Calu3 (cell line): Measurements from ENCODE around the gene SLC15A2. TPM values are rescaled to one million over a fixed set of nuclear protein-coding genes. Genes with fewer than 3 reads are reported as not detected.
A peak's percentile ranks its signal among the peaks of the same experiment; 100 is the strongest.

Experiments
- BruUV-seq: library from RNA; stranded (reverse); fragments of 400-500 nt; replicated peaks from 2 replicates; lab custom pipeline; 2021; lab: Mats Ljungman, UMichigan
- CTCF ChIA-PET: fragments of 300-600 bp; sonication (Branson Sonifier 250); formaldehyde crosslinking; loops from one replicate; lab custom pipeline; 2022; ENCODE audit warnings: antibody characterized with exemption; lab: Charles Lee
- DNase-seq: peaks from one replicate; pipeline ENCODE4 v3.0.0; 2022
- H3K27ac Mint-ChIP-seq: one replicate; pipeline ENCODE4 v1.8.0; 2022; ENCODE audit warnings: mixed read lengths; ENCODE audit not compliant: unreplicated experiment
- H3K27me3 Mint-ChIP-seq: one replicate; pipeline ENCODE4 v1.8.0; 2022; ENCODE audit warnings: mixed read lengths; ENCODE audit not compliant: unreplicated experiment
- H3K36me3 Mint-ChIP-seq: one replicate; pipeline ENCODE4 v1.8.0; 2022; ENCODE audit warnings: mild to moderate bottlenecking, moderate library complexity, mixed read lengths; ENCODE audit not compliant: insufficient read depth, unreplicated experiment
- H3K4me1 Mint-ChIP-seq: one replicate; pipeline ENCODE4 v1.8.0; 2022; ENCODE audit warnings: mild to moderate bottlenecking, low read depth, mixed read lengths; ENCODE audit not compliant: unreplicated experiment
- H3K4me3 Mint-ChIP-seq: one replicate; pipeline ENCODE4 v1.8.0; 2022; ENCODE audit warnings: mild to moderate bottlenecking, low read depth, moderate library complexity, mixed read lengths; ENCODE audit not compliant: unreplicated experiment
- H3K9me3 Mint-ChIP-seq: one replicate; pipeline ENCODE4 v1.8.0; 2022; ENCODE audit warnings: low read depth, mixed read lengths; ENCODE audit not compliant: unreplicated experiment
- CTCF ChIP-seq: fragments of 200-600 bp; IDR thresholded peaks from one replicate; pipeline ENCODE4 v1.8.0; 2022; ENCODE audit warnings: antibody characterized with exemption; ENCODE audit not compliant: unreplicated experiment
- intact Hi-C: fragments of 100-400 bp; cut with micrococcal nuclease; formaldehyde crosslinking; loops from one replicate; pipeline ENCODE4 v1.10.0; 2022; ENCODE audit not compliant: unreplicated experiment
- total RNA-seq: library from RNA; stranded (reverse); gene quantifications from 2 replicates; pipeline ENCODE4 v1.2.3, GENCODE V29; 2022

The SLC15A2 gene
- total RNA-seq, 1 experiment from 2014 or later, result 10.7 TPM

GRCh38 chr3:121914081-121914998, 20.1 kb downstream of the SLC15A2 start:
- BruUV-seq, result no TSS peak
- CTCF ChIA-PET, result no interaction called here
- Mint-ChIP-seq H3K4me3 (no peak overlapping the region), H3K27ac (no peak overlapping the region), H3K9me3 (no peaks in the 10 kb centered on the region), H3K4me1 (peaks cover 16% of the 10 kb centered on the region), H3K27me3 (no peaks in the 10 kb centered on the region), H3K36me3 (peaks cover 9% of the 10 kb centered on the region)
- intact Hi-C loops, result no loop called here
- TF ChIP-seq CTCF, result no peak
- no peak for DNase-seq

- Mint-ChIP-seq H3K4me3 (no peak overlapping the region), H3K27me3 (no peaks in the 10 kb centered on the region), H3K36me3 (peaks cover 10% of the 10 kb centered on the region), H3K27ac (no peak overlapping the region), H3K9me3 (no peaks in the 10 kb centered on the region), H3K4me1 (peaks cover 23% of the 10 kb centered on the region)
- DNase-seq, result no peak
- CTCF ChIA-PET, result interaction anchor here (0.6 kb wide), 1 partner anchor 302 kb away, joined by 6 read pairs; no protein-coding TSS in a partner anchor
- no TSS peak for BruUV-seq
- TF ChIP-seq CTCF, result no peak
- intact Hi-C loops, result no loop called here
Observed at GRCh38 chr3:121916189-121916588, 22.0 kb downstream of the SLC15A2 start.

GRCh38 chr3:121918779-121919483, 24.7 kb downstream of the SLC15A2 start:
- peak overlapping the region; percentile 71 for H3K4me3 Mint-ChIP-seq
- DNase-seq, result peak; percentile 88
- intact Hi-C loops, result no loop called here
- no peak for TF ChIP-seq CTCF
- H3K4me1 Mint-ChIP-seq, result peaks cover 23% of the 10 kb centered on the region
- TSS peak; percentile 55 for BruUV-seq
- no peaks in the 10 kb centered on the region for H3K27me3 Mint-ChIP-seq
- peak overlapping the region; percentile 78 for H3K27ac Mint-ChIP-seq
- H3K9me3 Mint-ChIP-seq, result no peaks in the 10 kb centered on the region
- CTCF ChIA-PET, result interaction anchor here (0.5 to 1.1 kb wide), 3 partner anchors 10 to 180 kb away, joined by 3 to 5 read pairs (median 5); no protein-coding TSS in a partner anchor
- H3K36me3 Mint-ChIP-seq, result peaks cover 10% of the 10 kb centered on the region

GRCh38 chr3:121924734-121925133, 30.5 kb downstream of the SLC15A2 start:
- Mint-ChIP-seq H3K27me3 (no peaks in the 10 kb centered on the region), H3K4me1 (peaks cover 3% of the 10 kb centered on the region), H3K4me3 (no peak overlapping the region), H3K27ac (no peak overlapping the region), H3K9me3 (no peaks in the 10 kb centered on the region), H3K36me3 (no peaks in the 10 kb centered on the region)
- BruUV-seq, result no TSS peak
- DNase-seq, result no peak
- intact Hi-C loops, result no loop called here
- CTCF ChIA-PET, result no interaction called here
- no peak for TF ChIP-seq CTCF
